RPMI7951 (cell line): ENCODE data around the gene TBX20. TPM values are rescaled to one million over a fixed set of nuclear protein-coding genes. Genes with fewer than 3 reads are reported as not detected.

ENCODE experiments used
- DNase-seq: peaks from one replicate; pipeline ENCODE4 v3.0.0-alpha.2; 2012; ENCODE audit warnings: low read depth
- total RNA-seq: library from RNA; depleted of rRNA; stranded (reverse); fragments of >200 nt; shearing (Covaris generic); gene quantifications from 2 replicates; pipeline ENCODE4 v1.2.3, GENCODE V29; 2014; rRNA removed

TBX20 gene
- total RNA-seq, 1 experiment from 2014 or later: 0.12 TPM

GRCh38 chr7:35161059-35161740 is 92.7 kb downstream of the TBX20 start:
- peak; percentile 5 for DNase-seq

Other genes starting within 250 kb of the TBX20 start
- gene DPY19L1, start 216.6 kb downstream of the TBX20 start, total RNA-seq: 47.7 and 52.6 TPM in 2 replicates